ENCODE results near the gene CLDN24. TPM values are rescaled to one million over a fixed set of nuclear protein-coding genes. Genes with fewer than 3 reads are reported as not detected.
"Not testable (repeated sequence)": the region's sequence is repeated elsewhere in the genome, so short reads cannot be mapped to it uniquely, and the experiment has no call there.

CLDN24 gene
- total RNA-seq, 4 donors from 2014 or later, result not detected

- H3K36me3 ChIP-seq, result no peaks in the 10 kb centered on the region
- H3K27me3 ChIP-seq, result no peaks in the 10 kb centered on the region
- in situ Hi-C loops (cut with MboI; ENCODE audit: low pct_ligation_motif_present in 1 of 4, low pct_unique_long_range_greater_than_20kb in 1 of 4, low sequenced_read_pairs in 3 of 4) (no loop called here), intact Hi-C loops (cut with DNase I; ENCODE audit: low total_unique reads) (no loop called here)
- no peak for DNase-seq
- TF ChIP-seq, protein P1, sequence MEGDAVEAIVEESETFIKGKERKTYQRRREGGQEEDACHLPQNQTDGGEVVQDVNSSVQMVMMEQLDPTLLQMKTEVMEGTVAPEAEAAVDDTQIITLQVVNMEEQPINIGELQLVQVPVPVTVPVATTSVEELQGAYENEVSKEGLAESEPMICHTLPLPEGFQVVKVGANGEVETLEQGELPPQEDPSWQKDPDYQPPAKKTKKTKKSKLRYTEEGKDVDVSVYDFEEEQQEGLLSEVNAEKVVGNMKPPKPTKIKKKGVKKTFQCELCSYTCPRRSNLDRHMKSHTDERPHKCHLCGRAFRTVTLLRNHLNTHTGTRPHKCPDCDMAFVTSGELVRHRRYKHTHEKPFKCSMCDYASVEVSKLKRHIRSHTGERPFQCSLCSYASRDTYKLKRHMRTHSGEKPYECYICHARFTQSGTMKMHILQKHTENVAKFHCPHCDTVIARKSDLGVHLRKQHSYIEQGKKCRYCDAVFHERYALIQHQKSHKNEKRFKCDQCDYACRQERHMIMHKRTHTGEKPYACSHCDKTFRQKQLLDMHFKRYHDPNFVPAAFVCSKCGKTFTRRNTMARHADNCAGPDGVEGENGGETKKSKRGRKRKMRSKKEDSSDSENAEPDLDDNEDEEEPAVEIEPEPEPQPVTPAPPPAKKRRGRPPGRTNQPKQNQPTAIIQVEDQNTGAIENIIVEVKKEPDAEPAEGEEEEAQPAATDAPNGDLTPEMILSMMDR (IDR thresholded peaks at IDR 0.05), result no peak
- TF ChIP-seq POLR2A (IDR thresholded peaks at IDR 0.05), result no peak
- TF ChIP-seq EP300 (IDR thresholded peaks at IDR 0.05; ENCODE audit: low read depth), result no peak
- TF ChIP-seq POLR2AphosphoS5 (IDR thresholded peaks at IDR 0.05), result no peak
- H3K9me3 ChIP-seq, result no peaks in the 10 kb centered on the region
- no peak overlapping the region for H3K4me3 ChIP-seq
- 50 to 70% methylated on average over 1 to 2 of the region's 2 CpGs for WGBS, 2 donors (ENCODE audit: low coverage in 1 of 2)
- H3K27ac ChIP-seq, result no peak overlapping the region
- H3K4me1 ChIP-seq, result no peaks in the 10 kb centered on the region
Observed at GRCh38 chr4:183326853-183327252, 4.6 kb upstream of the CLDN24 start.

- WGBS, 2 donors (ENCODE audit: low coverage in 1 of 2), result 86% methylated on average over 6 of the region's 6 CpGs; no CpG with 5 or more reads in 1 of the 2 donors
- DNase-seq; H3K4me1 ChIP-seq; H3K27ac ChIP-seq; H3K27me3 ChIP-seq; H3K4me3 ChIP-seq; in situ Hi-C loops (cut with MboI; ENCODE audit: low pct_ligation_motif_present in 1 of 4, low pct_unique_long_range_greater_than_20kb in 1 of 4, low sequenced_read_pairs in 3 of 4); H3K36me3 ChIP-seq; H3K9me3 ChIP-seq; intact Hi-C loops (cut with DNase I; ENCODE audit: low total_unique reads): not testable (repeated sequence)
Observed at GRCh38 chr4:183326387-183326786, 4.2 kb upstream of the CLDN24 start.

DNA sequence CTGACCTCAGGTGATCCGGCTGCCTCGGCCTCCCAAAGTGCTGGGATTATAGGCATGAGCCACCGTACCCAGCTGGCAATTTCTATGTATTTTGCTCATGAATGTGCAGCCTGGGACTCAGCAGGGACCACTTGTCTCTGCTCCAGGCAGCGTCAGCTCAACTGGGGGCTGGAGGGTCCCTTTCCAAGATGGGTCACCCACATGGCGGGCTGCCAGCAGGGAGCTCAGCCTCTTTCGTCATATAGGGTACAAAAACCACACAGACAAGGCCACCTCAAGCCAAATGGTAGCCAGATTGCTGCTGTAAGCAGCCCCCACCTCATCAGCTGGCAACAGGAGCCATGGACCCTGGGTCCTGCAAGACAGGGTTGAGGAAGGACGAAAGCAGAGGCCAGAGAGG, 2.4 kb upstream of the CLDN24 start:
- no peak for DNase-seq
- H3K9me3 ChIP-seq, result no peaks in the 10 kb centered on the region
- in situ Hi-C loops (cut with MboI; ENCODE audit: low pct_ligation_motif_present in 1 of 4, low pct_unique_long_range_greater_than_20kb in 1 of 4, low sequenced_read_pairs in 3 of 4) (no loop called here), intact Hi-C loops (cut with DNase I; ENCODE audit: low total_unique reads) (no loop called here)
- 92% methylated on average over 6 of the region's 7 CpGs; no CpG with 5 or more reads in 1 of the 2 donors for WGBS, 2 donors (ENCODE audit: low coverage in 1 of 2)
- no peak overlapping the region for H3K4me3 ChIP-seq
- H3K27me3 ChIP-seq, result no peaks in the 10 kb centered on the region
- H3K4me1 ChIP-seq, result no peaks in the 10 kb centered on the region
- H3K27ac ChIP-seq, result no peak overlapping the region
- no peak for TF ChIP-seq POLR2AphosphoS5 (IDR thresholded peaks at IDR 0.05)
- TF ChIP-seq, protein P1 (IDR thresholded peaks at IDR 0.05), result no peak
- no peaks in the 10 kb centered on the region for H3K36me3 ChIP-seq

GRCh38 chr4:183324056-183324455, 1.8 kb upstream of the CLDN24 start:
- H3K36me3 ChIP-seq; H3K27ac ChIP-seq; H3K4me1 ChIP-seq; H3K9me3 ChIP-seq; H3K27me3 ChIP-seq; in situ Hi-C loops (cut with MboI; ENCODE audit: low pct_ligation_motif_present in 1 of 4, low pct_unique_long_range_greater_than_20kb in 1 of 4, low sequenced_read_pairs in 3 of 4); intact Hi-C loops (cut with DNase I; ENCODE audit: low total_unique reads); H3K4me3 ChIP-seq; DNase-seq: not testable (repeated sequence)
- WGBS, 2 donors (ENCODE audit: low coverage in 1 of 2), result 87 to 96% methylated on average over 5 to 11 of the region's 11 CpGs

GRCh38 chr4:183323295-183323694, 1.1 kb upstream of the CLDN24 start:
- H3K27me3 ChIP-seq, result no peaks in the 10 kb centered on the region
- no peak for DNase-seq
- H3K36me3 ChIP-seq, result no peaks in the 10 kb centered on the region
- no peak overlapping the region for H3K27ac ChIP-seq
- in situ Hi-C loops (cut with MboI; ENCODE audit: low pct_ligation_motif_present in 1 of 4, low pct_unique_long_range_greater_than_20kb in 1 of 4, low sequenced_read_pairs in 3 of 4), result no loop called here
- H3K9me3 ChIP-seq, result no peaks in the 10 kb centered on the region
- intact Hi-C loops (cut with DNase I; ENCODE audit: low total_unique reads), result no loop called here
- H3K4me1 ChIP-seq, result no peaks in the 10 kb centered on the region
- no peak for TF ChIP-seq POLR2A (IDR thresholded peaks at IDR 0.05)
- TF ChIP-seq, protein P1 (IDR thresholded peaks at IDR 0.05), result no peak
- TF ChIP-seq POLR2AphosphoS5 (IDR thresholded peaks at IDR 0.05), result no peak
- TF ChIP-seq EP300 (IDR thresholded peaks at IDR 0.05; ENCODE audit: low read depth), result no peak
- 82 to 100% methylated on average over 3 to 6 of the region's 6 CpGs for WGBS, 2 donors (ENCODE audit: low coverage in 1 of 2)
- no peak overlapping the region for H3K4me3 ChIP-seq

All from transverse colon (tissue), 4 donors.